ENCODE data around the gene ACSL6.

ACSL6 gene

GRCh38 chr5:132024117-132024435 lies 12.6 kb upstream of the ACSL6 start:
- Histone ChIP-seq H3K27ac (ENCODE audit: extremely low read depth, low read depth, low read length) (no peak overlapping the region), H3K4me1 (ENCODE audit: control insufficient read depth, insufficient read depth, low read length) (no peaks in the 10 kb centered on the region), H3K9me3 (ENCODE audit: control insufficient read depth, insufficient read depth, low read depth, low read length) (no peaks in the 10 kb centered on the region), H3K4me3 (ENCODE audit: low read depth, low read length) (no peak overlapping the region), H3K36me3 (ENCODE audit: control insufficient read depth in 2 of 2, insufficient read depth in 1 of 2, low read length in 2 of 2) (no peaks in the 10 kb centered on the region)
- ChIA-PET CTCF (interaction anchor here (0.8 kb wide), 1 partner anchor 16 kb away, joined by 3 read pairs; no protein-coding TSS in a partner anchor), POLR2A (no interaction called here)
- TF ChIP-seq ZEB2 (tag by site-specific recombination; IDR thresholded peaks at IDR 0.05): no peak
- TF ChIP-seq ZNF248 (tag by site-specific recombination; IDR thresholded peaks at IDR 0.05): no peak
- TF ChIP-seq, protein P1, sequence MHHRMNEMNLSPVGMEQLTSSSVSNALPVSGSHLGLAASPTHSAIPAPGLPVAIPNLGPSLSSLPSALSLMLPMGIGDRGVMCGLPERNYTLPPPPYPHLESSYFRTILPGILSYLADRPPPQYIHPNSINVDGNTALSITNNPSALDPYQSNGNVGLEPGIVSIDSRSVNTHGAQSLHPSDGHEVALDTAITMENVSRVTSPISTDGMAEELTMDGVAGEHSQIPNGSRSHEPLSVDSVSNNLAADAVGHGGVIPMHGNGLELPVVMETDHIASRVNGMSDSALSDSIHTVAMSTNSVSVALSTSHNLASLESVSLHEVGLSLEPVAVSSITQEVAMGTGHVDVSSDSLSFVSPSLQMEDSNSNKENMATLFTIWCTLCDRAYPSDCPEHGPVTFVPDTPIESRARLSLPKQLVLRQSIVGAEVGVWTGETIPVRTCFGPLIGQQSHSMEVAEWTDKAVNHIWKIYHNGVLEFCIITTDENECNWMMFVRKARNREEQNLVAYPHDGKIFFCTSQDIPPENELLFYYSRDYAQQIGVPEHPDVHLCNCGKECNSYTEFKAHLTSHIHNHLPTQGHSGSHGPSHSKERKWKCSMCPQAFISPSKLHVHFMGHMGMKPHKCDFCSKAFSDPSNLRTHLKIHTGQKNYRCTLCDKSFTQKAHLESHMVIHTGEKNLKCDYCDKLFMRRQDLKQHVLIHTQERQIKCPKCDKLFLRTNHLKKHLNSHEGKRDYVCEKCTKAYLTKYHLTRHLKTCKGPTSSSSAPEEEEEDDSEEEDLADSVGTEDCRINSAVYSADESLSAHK (tag by site-specific recombination; IDR thresholded peaks at IDR 0.05): no peak
- no peak for TF ChIP-seq ZNF549 (tag by site-specific recombination; IDR thresholded peaks at IDR 0.05)
- TF ChIP-seq MZF1 (tag by site-specific recombination; IDR thresholded peaks at IDR 0.05; ENCODE audit: borderline replicate concordance): no peak
- no peak for TF ChIP-seq ZNF223 (tag by site-specific recombination; IDR thresholded peaks at IDR 0.05)
- TF ChIP-seq, protein P2, sequence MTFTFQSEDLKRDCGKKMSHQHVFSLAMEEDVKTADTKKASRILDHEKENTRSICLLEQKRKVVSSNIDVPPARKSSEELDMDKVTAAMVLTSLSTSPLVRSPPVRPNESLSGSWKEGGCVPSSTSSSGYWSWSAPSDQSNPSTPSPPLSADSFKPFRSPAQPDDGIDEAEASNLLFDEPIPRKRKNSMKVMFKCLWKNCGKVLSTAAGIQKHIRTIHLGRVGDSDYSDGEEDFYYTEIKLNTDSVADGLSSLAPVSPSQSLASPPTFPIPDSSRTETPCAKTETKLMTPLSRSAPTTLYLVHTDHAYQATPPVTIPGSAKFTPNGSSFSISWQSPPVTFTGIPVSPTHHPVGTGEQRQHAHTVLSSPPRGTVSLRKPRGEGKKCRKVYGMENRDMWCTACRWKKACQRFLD (tag by site-specific recombination; IDR thresholded peaks at IDR 0.05): no peak
- TF ChIP-seq ZNF785 (tag by site-specific recombination; IDR thresholded peaks at IDR 0.05): no peak
- no peak for TF ChIP-seq ZNF324 (tag by site-specific recombination; IDR thresholded peaks at IDR 0.05)
- TF ChIP-seq ZNF423 (tag by site-specific recombination; IDR thresholded peaks at IDR 0.05): no peak
- TF ChIP-seq ZNF280D (tag by site-specific recombination; IDR thresholded peaks at IDR 0.05): no peak
- TF ChIP-seq GLI2 (tag by site-specific recombination; IDR thresholded peaks at IDR 0.05; ENCODE audit: borderline replicate concordance, low read depth): no peak
- no peak for TF ChIP-seq WT1 (tag by site-specific recombination; IDR thresholded peaks at IDR 0.05)
- TF ChIP-seq SP2 (tag by site-specific recombination; IDR thresholded peaks at IDR 0.05): no peak
- TF ChIP-seq RBAK (tag by site-specific recombination; IDR thresholded peaks at IDR 0.05): no peak
- no peak for TF ChIP-seq ZNF629 (tag by site-specific recombination; IDR thresholded peaks at IDR 0.05)
- TF ChIP-seq BCL11B (tag by site-specific recombination; IDR thresholded peaks at IDR 0.05; ENCODE audit: low read depth): no peak

- Histone ChIP-seq H3K27ac (ENCODE audit: extremely low read depth, low read depth, low read length) (no peak overlapping the region), H3K36me3 (ENCODE audit: control insufficient read depth in 2 of 2, insufficient read depth in 1 of 2, low read length in 2 of 2) (no peaks in the 10 kb centered on the region), H3K4me3 (ENCODE audit: low read depth, low read length) (no peak overlapping the region), H3K9me3 (ENCODE audit: control insufficient read depth, insufficient read depth, low read depth, low read length) (no peaks in the 10 kb centered on the region), H3K4me1 (ENCODE audit: control insufficient read depth, insufficient read depth, low read length) (no peaks in the 10 kb centered on the region)
- ChIA-PET CTCF (interaction anchor here (0.8 kb wide), 1 partner anchor 615 kb away, joined by 3 read pairs; no protein-coding TSS in a partner anchor), POLR2A (no interaction called here)
- no peak for TF ChIP-seq KLF10 (tag by site-specific recombination; IDR thresholded peaks at IDR 0.05)
- TF ChIP-seq ZNF621 (tag by site-specific recombination; IDR thresholded peaks at IDR 0.05): no peak
- no peak for TF ChIP-seq ZNF518A (tag by site-specific recombination; conservative IDR thresholded peaks at IDR 0.05; ENCODE audit: low read depth)
- TF ChIP-seq ZNF404 (tag by site-specific recombination; IDR thresholded peaks at IDR 0.05): no peak
- TF ChIP-seq, protein P3, sequence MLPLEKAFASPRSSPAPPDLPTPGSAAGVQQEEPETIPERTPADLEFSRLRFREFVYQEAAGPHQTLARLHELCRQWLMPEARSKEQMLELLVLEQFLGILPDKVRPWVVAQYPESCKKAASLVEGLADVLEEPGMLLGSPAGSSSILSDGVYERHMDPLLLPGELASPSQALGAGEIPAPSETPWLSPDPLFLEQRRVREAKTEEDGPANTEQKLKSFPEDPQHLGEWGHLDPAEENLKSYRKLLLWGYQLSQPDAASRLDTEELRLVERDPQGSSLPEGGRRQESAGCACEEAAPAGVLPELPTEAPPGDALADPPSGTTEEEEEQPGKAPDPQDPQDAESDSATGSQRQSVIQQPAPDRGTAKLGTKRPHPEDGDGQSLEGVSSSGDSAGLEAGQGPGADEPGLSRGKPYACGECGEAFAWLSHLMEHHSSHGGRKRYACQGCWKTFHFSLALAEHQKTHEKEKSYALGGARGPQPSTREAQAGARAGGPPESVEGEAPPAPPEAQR (tag by site-specific recombination; IDR thresholded peaks at IDR 0.05): no peak
These were observed 12.0 kb upstream of the ACSL6 start for GRCh38 chr5:132023258-132024116.

Measured in HEK293 (cell line).